Transverse colon (tissue), 4 donors: ENCODE data around the gene ITGB5.

Source experiments
- EP300 ChIP-seq: sonication (generic); formaldehyde crosslinking; IDR thresholded peaks from one replicate; pipeline ENCODE4 v1.6.1; 2017; ENCODE audit warnings: antibody characterized with exemption, low read depth
- POLR2A ChIP-seq: fragments of 450-650 bp; IDR thresholded peaks from one replicate; pipeline ENCODE4 v1.6.1; 2016; ENCODE audit warnings: antibody characterized with exemption, mild to moderate bottlenecking, moderate library complexity
- POLR2AphosphoS5 ChIP-seq, 3 donors: sonication (generic); formaldehyde crosslinking; IDR thresholded peaks; one replicate each; pipeline ENCODE4 v1.6.1; 2016; ENCODE audit warnings: antibody characterized with exemption in 3 of 3
- TF ChIP-seq, protein P1 (sequence below), 5 experiments: fragments of 200-600 bp in 3 of 5; fragments of 450-650 bp in 2 of 5; sonication (generic) in 3 of 5; IDR thresholded peaks; 1 replicate in 2 of 5; 2 replicates in 3 of 5; pipeline ENCODE4 v1.5.1; 2016 to 2017; ENCODE audit warnings: antibody characterized with exemption in 5 of 5, inconsistent platforms in 3 of 5, mild to moderate bottlenecking in 2 of 5, moderate library complexity in 1 of 5

DNA sequence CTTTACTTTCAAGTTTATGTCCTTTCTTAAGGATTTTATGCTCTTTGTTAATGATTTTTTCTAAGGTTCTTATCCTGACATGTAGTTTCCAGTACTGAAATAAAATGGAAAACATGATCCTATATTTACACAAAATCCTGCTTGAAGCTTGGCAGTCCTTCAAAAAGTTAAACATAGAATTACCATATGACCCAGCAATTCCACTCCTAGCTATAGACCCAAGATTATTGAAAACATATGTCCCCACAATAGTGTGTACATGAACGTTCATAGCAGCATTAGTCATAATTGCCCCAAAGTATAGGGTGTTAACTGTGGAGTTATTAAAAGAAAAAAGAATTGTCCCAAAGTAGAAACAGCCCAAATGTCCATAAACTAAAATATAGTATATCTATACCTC is 33.2 kb downstream of the ITGB5 start:
- TF ChIP-seq POLR2A, result no peak
- TF ChIP-seq, protein P1, sequence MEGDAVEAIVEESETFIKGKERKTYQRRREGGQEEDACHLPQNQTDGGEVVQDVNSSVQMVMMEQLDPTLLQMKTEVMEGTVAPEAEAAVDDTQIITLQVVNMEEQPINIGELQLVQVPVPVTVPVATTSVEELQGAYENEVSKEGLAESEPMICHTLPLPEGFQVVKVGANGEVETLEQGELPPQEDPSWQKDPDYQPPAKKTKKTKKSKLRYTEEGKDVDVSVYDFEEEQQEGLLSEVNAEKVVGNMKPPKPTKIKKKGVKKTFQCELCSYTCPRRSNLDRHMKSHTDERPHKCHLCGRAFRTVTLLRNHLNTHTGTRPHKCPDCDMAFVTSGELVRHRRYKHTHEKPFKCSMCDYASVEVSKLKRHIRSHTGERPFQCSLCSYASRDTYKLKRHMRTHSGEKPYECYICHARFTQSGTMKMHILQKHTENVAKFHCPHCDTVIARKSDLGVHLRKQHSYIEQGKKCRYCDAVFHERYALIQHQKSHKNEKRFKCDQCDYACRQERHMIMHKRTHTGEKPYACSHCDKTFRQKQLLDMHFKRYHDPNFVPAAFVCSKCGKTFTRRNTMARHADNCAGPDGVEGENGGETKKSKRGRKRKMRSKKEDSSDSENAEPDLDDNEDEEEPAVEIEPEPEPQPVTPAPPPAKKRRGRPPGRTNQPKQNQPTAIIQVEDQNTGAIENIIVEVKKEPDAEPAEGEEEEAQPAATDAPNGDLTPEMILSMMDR (IDR thresholded peaks at IDR 0.05), result no peak
- TF ChIP-seq EP300, result no peak
- no peak for TF ChIP-seq POLR2AphosphoS5 (IDR thresholded peaks at IDR 0.05)
